Stomach (tissue), 9 donors: ENCODE results near the gene HMGN1. TPM values are rescaled to one million over a fixed set of nuclear protein-coding genes. Genes with fewer than 3 reads are reported as not detected.

Experiments
- DNase-seq, 2 donors: peaks; one replicate each; pipeline versions ENCODE4 v3.0.0 to v3.0.0-alpha.2; 2013 to 2019
- H3K27ac ChIP-seq, 5 donors: fragments of 200-600 bp in 4 of 5; sonication (generic) in 4 of 5; one replicate each; pipeline ENCODE4 v1.5.1; 2013 to 2019; ENCODE audit warnings: mild to moderate bottlenecking in 1 of 5, moderate library complexity in 1 of 5
- H3K27me3 ChIP-seq, 3 donors: fragments of 200-600 bp; sonication (generic); one replicate each; pipeline ENCODE4 v1.5.1; 2017 to 2019; ENCODE audit warnings: mixed run types in 1 of 3
- H3K36me3 ChIP-seq, 4 donors: fragments of 200-600 bp; sonication (generic); 1 replicate in 3 of 4; 2 replicates in 1 of 4; pipeline ENCODE4 v1.5.1; 2016 to 2019
- H3K4me1 ChIP-seq, 4 donors: fragments of 200-600 bp; sonication (generic); one replicate each; pipeline ENCODE4 v1.5.1; 2016 to 2019
- H3K4me3 ChIP-seq, 4 donors: fragments of 200-600 bp; sonication (generic) in 3 of 4; one replicate each; pipeline ENCODE4 v1.5.1; 2016 to 2019; ENCODE audit warnings: mild to moderate bottlenecking in 1 of 4
- H3K9me3 ChIP-seq, 4 donors: fragments of 200-600 bp; sonication (generic); one replicate each; pipeline ENCODE4 v1.5.1; 2016 to 2019
- CTCF ChIP-seq, 7 experiments: fragments of 450-650 bp in 4 of 7; fragments of 200-600 bp in 3 of 7; sonication (generic) in 3 of 7; IDR thresholded peaks; one replicate each; pipeline ENCODE4 v1.5.1; 2016 to 2019; ENCODE audit warnings: antibody characterized with exemption in 7 of 7, control low read depth in 2 of 7, mild to moderate bottlenecking in 1 of 7
- EP300 ChIP-seq: sonication (generic); formaldehyde crosslinking; IDR thresholded peaks from one replicate; pipeline ENCODE4 v1.6.1; 2017; ENCODE audit warnings: antibody characterized with exemption
- POLR2A ChIP-seq, 4 donors: fragments of 450-650 bp; IDR thresholded peaks; one replicate each; pipeline ENCODE4 v1.6.1; 2016; ENCODE audit warnings: antibody characterized with exemption in 4 of 4, control low read depth in 2 of 4, mild to moderate bottlenecking in 1 of 4, moderate library complexity in 1 of 4
- POLR2AphosphoS5 ChIP-seq, 3 donors: sonication (generic); formaldehyde crosslinking; IDR thresholded peaks; one replicate each; pipeline ENCODE4 v1.6.1; 2016; ENCODE audit warnings: antibody characterized with exemption in 3 of 3
- WGBS, 5 donors: extraction: QIAGEN DNeasy Blood & Tissue Kit in 3 of 5; methylation state at CpG; one replicate each; pipeline versions ENCODE4 v1.1.5 to v1.1.7; 2013 to 2018; 5-methylcytosine and 5-hydroxymethylcytosine counted together
- intact Hi-C: fragments of 100-400 bp; cut with DNase I; formaldehyde crosslinking; loops from one replicate; pipeline ENCODE4 v1.15.1; 2023; ENCODE audit warnings: low total_unique reads
- polyA plus RNA-seq, 3 donors: library from polyadenylated mRNA; stranded (reverse); fragments of 200-250 nt; gene quantifications; one replicate each; pipeline ENCODE4 v1.2.3, GENCODE V29; 2013
- total RNA-seq, 5 donors: library from RNA; depleted of rRNA; stranded (reverse); fragments of >200 nt; gene quantifications; one replicate each; pipeline versions ENCODE4 v1.1.0 to v1.2.3, GENCODE V29; 2014 to 2016
- donor health status: healthy with polysubstance abuse.
- donor health status: Bipolar disorder and iron deficiency.
- donor health status: healthy.

The HMGN1 gene
- total and polyA plus RNA-seq, 8 donors = 39.1 to 321 (median 131) TPM

DNA sequence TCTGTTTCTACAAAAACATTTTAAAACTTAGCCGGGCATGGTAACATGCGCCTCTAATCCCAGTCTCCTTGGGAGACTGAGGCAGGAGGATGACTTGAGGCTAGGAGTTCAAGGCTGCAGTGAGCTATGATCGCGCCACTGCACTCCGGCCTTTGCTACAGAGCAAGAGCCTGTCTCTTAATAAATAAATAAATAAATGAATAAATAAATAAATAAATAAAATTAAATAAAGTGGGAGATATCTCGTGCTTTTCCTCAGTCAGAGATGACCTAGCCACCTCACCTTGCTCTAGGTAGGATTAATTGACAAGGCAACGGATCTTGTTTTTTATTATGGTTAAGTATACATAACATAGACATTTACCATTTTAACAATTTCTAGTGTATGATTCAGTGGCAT, 21.2 kb downstream of the HMGN1 start:
- Histone ChIP-seq H3K9me3 (no peaks in the 10 kb centered on the region), H3K27me3 (no peaks in the 10 kb centered on the region), H3K36me3 (no peaks in the 10 kb centered on the region), H3K27ac (no peak overlapping the region), H3K4me3 (no peak overlapping the region), H3K4me1 (no peaks in the 10 kb centered on the region)
- TF ChIP-seq POLR2A (IDR thresholded peaks at IDR 0.05) = no peak
- TF ChIP-seq CTCF (IDR thresholded peaks at IDR 0.05) = no peak
- no peak for TF ChIP-seq POLR2AphosphoS5 (IDR thresholded peaks at IDR 0.05)
- no peak for TF ChIP-seq EP300
- DNase-seq = no peak
- 91 to 97% (median 94%) methylated on average over 7 of the region's 7 CpGs for WGBS, 5 donors
- intact Hi-C loops = no loop called here

DNA sequence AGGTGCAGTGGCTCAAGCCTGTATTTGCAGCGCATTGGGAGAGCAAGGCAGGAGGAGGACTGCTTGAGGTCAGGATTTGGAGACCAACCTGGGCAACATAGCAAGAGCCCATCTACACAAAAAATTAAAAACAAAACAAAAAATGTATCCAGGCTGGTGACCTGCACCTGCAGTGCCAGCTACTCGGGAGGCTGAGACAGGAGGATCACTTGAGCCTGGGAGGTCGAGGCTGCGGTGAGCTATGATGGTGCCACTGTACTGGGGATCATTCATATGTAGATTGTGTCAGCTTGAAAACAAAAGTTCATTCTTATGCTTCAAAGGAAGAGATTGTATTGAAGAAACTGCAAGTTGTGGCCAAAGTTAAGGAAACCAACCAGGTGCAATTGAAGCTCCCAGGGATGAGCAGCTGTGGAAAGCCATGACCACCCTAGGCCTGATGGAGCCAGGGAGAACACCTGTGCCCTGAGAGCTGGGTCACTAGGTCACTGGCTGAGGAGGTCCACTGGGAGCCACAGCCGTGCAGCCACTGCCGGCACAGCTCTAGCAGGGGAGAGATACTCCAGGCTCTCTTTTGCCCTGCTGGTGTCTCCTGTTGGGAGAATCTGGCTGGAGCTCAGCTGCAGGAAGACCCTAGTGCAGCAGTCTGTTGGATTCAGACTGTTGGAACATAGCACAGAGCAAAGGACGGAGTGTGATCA, 22.1 kb downstream of the HMGN1 start:
- no peaks in the 10 kb centered on the region for H3K27me3 ChIP-seq
- no peak overlapping the region for H3K27ac ChIP-seq
- no peaks in the 10 kb centered on the region for H3K9me3 ChIP-seq
- no peak overlapping the region for H3K4me3 ChIP-seq
- no peaks in the 10 kb centered on the region for H3K4me1 ChIP-seq
- no peaks in the 10 kb centered on the region for H3K36me3 ChIP-seq
- DNase-seq = no peak
- WGBS, 5 donors = 84 to 94% (median 89%) methylated on average over 5 to 7 of the region's 7 CpGs
- intact Hi-C loops = no loop called here
- no peak for TF ChIP-seq POLR2AphosphoS5 (IDR thresholded peaks at IDR 0.05)
- TF ChIP-seq EP300 = no peak
- TF ChIP-seq POLR2A (IDR thresholded peaks at IDR 0.05) = no peak
- no peak for TF ChIP-seq CTCF (IDR thresholded peaks at IDR 0.05)

- no peak for TF ChIP-seq CTCF (IDR thresholded peaks at IDR 0.05)
- no peak for TF ChIP-seq POLR2A (IDR thresholded peaks at IDR 0.05)
- TF ChIP-seq POLR2AphosphoS5 (IDR thresholded peaks at IDR 0.05) = no peak
- TF ChIP-seq EP300 = no peak
- Histone ChIP-seq H3K9me3 (no peaks in the 10 kb centered on the region), H3K27ac (no peak overlapping the region)
Observed at GRCh38 chr21:39325458-39325857, 23.4 kb downstream of the HMGN1 start.

DNA sequence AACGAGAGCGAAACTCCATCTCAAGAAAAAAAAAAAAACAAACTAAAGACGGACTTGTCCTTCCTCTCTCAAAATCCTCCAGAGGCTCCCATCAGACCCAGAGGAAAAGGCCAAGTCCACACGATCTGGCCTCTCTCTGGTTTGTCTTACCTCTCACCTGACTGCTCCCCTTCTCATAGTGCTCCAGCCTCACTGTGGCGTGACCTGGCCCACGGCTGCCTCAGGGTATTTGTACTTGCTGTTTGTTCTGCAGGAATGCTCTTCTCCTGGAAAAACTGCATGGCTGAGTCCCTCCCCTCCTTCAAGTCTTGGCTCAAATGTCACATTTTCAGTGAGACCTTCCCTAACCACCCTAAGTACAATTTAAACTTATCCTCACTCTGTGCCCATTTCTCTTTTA, 27.5 kb downstream of the HMGN1 start:
- no peaks in the 10 kb centered on the region for H3K9me3 ChIP-seq
- no peak for TF ChIP-seq EP300
- TF ChIP-seq CTCF (IDR thresholded peaks at IDR 0.05) = no peak
- no peak for TF ChIP-seq POLR2AphosphoS5 (IDR thresholded peaks at IDR 0.05)
- no peak for TF ChIP-seq POLR2A (IDR thresholded peaks at IDR 0.05)
- intact Hi-C loops = no loop called here
- H3K36me3 ChIP-seq = no peaks in the 10 kb centered on the region
- WGBS, 5 donors = 68 to 82% (median 74%) methylated on average over 6 of the region's 6 CpGs
- no peak for DNase-seq
- H3K27me3 ChIP-seq = no peaks in the 10 kb centered on the region
- H3K4me1 ChIP-seq = peaks cover 0 to 30% (median 8%) of the 10 kb centered on the region in 4 donors
- no peak overlapping the region for H3K27ac ChIP-seq
- H3K4me3 ChIP-seq = no peak overlapping the region

More at GRCh38 chr21:39325458-39325857, 23.4 kb downstream of the HMGN1 start:
- no peaks in the 10 kb centered on the region for H3K36me3 ChIP-seq
- 94 to 96% (median 96%) methylated on average over 4 of the region's 4 CpGs for WGBS, 5 donors
- no peaks in the 10 kb centered on the region for H3K4me1 ChIP-seq
- no peak overlapping the region for H3K4me3 ChIP-seq
- DNase-seq = no peak
- no peaks in the 10 kb centered on the region for H3K27me3 ChIP-seq
- intact Hi-C loops = no loop called here
